Measurements from ENCODE around the gene ARHGEF10L.

The ARHGEF10L gene

GRCh38 chr1:17672226-17672625 is 132.7 kb downstream of the ARHGEF10L start:
- H3K4me3 ChIP-seq (ENCODE audit: low read depth in 1 of 2, low read length in 2 of 2): no peak overlapping the region
- no peak overlapping the region for H3K9ac ChIP-seq (ENCODE audit: low read depth, low read length)
- H3K9me3 ChIP-seq (ENCODE audit: insufficient read depth, low read length, severe bottlenecking): no peaks in the 10 kb centered on the region
- H3K27me3 ChIP-seq (ENCODE audit: insufficient read depth, low read length, poor library complexity): no peaks in the 10 kb centered on the region
- H3K79me2 ChIP-seq (ENCODE audit: insufficient read depth, low read length): no peaks in the 10 kb centered on the region
- TF ChIP-seq EZH2 (IDR thresholded peaks at IDR 0.05; ENCODE audit: borderline replicate concordance, low read depth, low read length, severe bottlenecking) (no peak), CTCF (IDR thresholded peaks at IDR 0.05; ENCODE audit: borderline replicate concordance, extremely low read depth, low read length, poor library complexity, severe bottlenecking) (no peak)
- no peak overlapping the region for H3K4me2 ChIP-seq (ENCODE audit: insufficient read depth, low read length)
- H3K27ac ChIP-seq (ENCODE audit: low read length): no peak overlapping the region
- peaks cover 19% of the 10 kb centered on the region for H4K20me1 ChIP-seq (ENCODE audit: insufficient read depth, low read length)
- DNase-seq (no peak), ATAC-seq (ENCODE audit: insufficient read depth, low read depth) (no peak)
- H2AFZ ChIP-seq (ENCODE audit: low read depth, low read length): no peak overlapping the region
- H3K36me3 ChIP-seq (ENCODE audit: insufficient read depth, low read length): no peaks in the 10 kb centered on the region
- no peaks in the 10 kb centered on the region for H3K4me1 ChIP-seq (ENCODE audit: insufficient read depth, low read length)

- H3K36me3 ChIP-seq (ENCODE audit: insufficient read depth, low read length): no peaks in the 10 kb centered on the region
- H3K4me2 ChIP-seq (ENCODE audit: insufficient read depth, low read length): no peak overlapping the region
- DNase-seq (no peak), ATAC-seq (ENCODE audit: insufficient read depth, low read depth) (0 out of 3 replicates have a peak, but pooled peaks have one; percentile 45)
- H3K79me2 ChIP-seq (ENCODE audit: insufficient read depth, low read length): no peaks in the 10 kb centered on the region
- no peaks in the 10 kb centered on the region for H3K27me3 ChIP-seq (ENCODE audit: insufficient read depth, low read length, poor library complexity)
- no peak overlapping the region for H2AFZ ChIP-seq (ENCODE audit: low read depth, low read length)
- H3K9me3 ChIP-seq (ENCODE audit: insufficient read depth, low read length, severe bottlenecking): no peaks in the 10 kb centered on the region
- no peak for TF ChIP-seq EZH2 (IDR thresholded peaks at IDR 0.05; ENCODE audit: borderline replicate concordance, low read depth, low read length, severe bottlenecking)
- no peak for TF ChIP-seq CTCF (IDR thresholded peaks at IDR 0.05; ENCODE audit: borderline replicate concordance, extremely low read depth, low read length, poor library complexity, severe bottlenecking)
- no peaks in the 10 kb centered on the region for H3K4me1 ChIP-seq (ENCODE audit: insufficient read depth, low read length)
- H3K4me3 ChIP-seq (ENCODE audit: low read depth in 1 of 2, low read length in 2 of 2): no peak overlapping the region
- H4K20me1 ChIP-seq (ENCODE audit: insufficient read depth, low read length): peaks cover 19% of the 10 kb centered on the region
- no peak overlapping the region for H3K27ac ChIP-seq (ENCODE audit: low read length)
- no peak overlapping the region for H3K9ac ChIP-seq (ENCODE audit: low read depth, low read length)
Measured at GRCh38 chr1:17673329-17674072, 134.0 kb downstream of the ARHGEF10L start.

- ATAC-seq (ENCODE audit: insufficient read depth, low read depth): no peak
- no peak for TF ChIP-seq EZH2 (IDR thresholded peaks at IDR 0.05; ENCODE audit: borderline replicate concordance, low read depth, low read length, severe bottlenecking)
- no peak for TF ChIP-seq CTCF (IDR thresholded peaks at IDR 0.05; ENCODE audit: borderline replicate concordance, extremely low read depth, low read length, poor library complexity, severe bottlenecking)
- no peak overlapping the region for H3K4me2 ChIP-seq (ENCODE audit: insufficient read depth, low read length)
- no peaks in the 10 kb centered on the region for H3K4me1 ChIP-seq (ENCODE audit: insufficient read depth, low read length)
- H3K27ac ChIP-seq (ENCODE audit: low read length): no peak overlapping the region
- DNase-seq: no peak
- H3K9ac ChIP-seq (ENCODE audit: low read depth, low read length): no peak overlapping the region
- H3K36me3 ChIP-seq (ENCODE audit: insufficient read depth, low read length): no peaks in the 10 kb centered on the region
- H2AFZ ChIP-seq (ENCODE audit: low read depth, low read length): no peak overlapping the region
- peaks cover 19% of the 10 kb centered on the region for H4K20me1 ChIP-seq (ENCODE audit: insufficient read depth, low read length)
- H3K79me2 ChIP-seq (ENCODE audit: insufficient read depth, low read length): no peaks in the 10 kb centered on the region
- no peaks in the 10 kb centered on the region for H3K27me3 ChIP-seq (ENCODE audit: insufficient read depth, low read length, poor library complexity)
- no peak overlapping the region for H3K4me3 ChIP-seq (ENCODE audit: low read depth in 1 of 2, low read length in 2 of 2)
- H3K9me3 ChIP-seq (ENCODE audit: insufficient read depth, low read length, severe bottlenecking): no peaks in the 10 kb centered on the region
Measured at GRCh38 chr1:17674726-17675500, 135.4 kb downstream of the ARHGEF10L start.
